ENCODE data around the gene VPS25. TPM values are rescaled to one million over a fixed set of nuclear protein-coding genes. Genes with fewer than 3 reads are reported as not detected.
A peak's percentile ranks its signal among the peaks of the same experiment; 100 is the strongest.

The VPS25 gene
- total RNA-seq, 1 donor from 2014 or later = 77.5 TPM

DNA sequence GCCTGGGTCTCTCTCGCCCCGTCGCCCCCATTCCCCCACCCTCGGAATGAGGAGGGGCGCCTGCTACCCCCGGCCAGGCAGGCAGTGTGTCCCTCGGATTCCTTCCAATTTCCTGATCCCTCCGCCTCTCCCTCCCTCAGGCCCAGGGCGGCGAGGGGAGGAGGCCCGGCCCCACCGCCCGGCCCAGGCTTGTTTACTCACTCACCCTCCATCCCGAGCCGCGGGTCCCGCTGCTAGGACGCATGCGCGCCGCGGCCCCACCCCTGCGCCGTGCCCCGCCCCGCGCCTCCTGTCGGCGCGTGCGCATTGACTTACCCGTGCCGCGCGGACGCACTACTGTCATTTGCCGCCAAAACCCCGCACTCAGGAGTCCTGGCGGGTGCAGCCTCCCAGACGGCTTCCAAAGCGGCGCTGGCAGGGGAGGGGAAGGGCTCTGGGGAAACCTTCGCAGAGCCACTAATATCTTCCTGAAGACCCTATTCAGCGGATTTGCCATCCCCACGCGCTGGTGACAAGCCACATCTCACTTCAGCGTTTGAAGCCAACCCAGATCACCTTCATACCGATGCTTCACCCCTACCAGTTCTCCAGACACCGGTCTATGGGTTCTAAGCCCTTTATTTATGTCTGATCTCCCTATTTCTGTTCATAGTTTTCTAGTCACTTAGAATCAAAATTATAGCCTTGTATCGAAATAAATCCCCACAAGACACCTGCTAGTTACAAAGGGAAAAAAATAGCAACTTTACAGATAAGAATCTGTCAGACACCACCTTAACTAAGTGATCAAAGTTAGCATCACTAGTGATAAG lies 28.2 kb upstream of the VPS25 start, which contains the start of gene EZH1:
Gene EZH1 (minus strand): TSS at position 235 of the 812 bp plus-strand sequence. CDS start 16,099 bp downstream, outside the sequence.
- Mint-ChIP-seq H3K27me3 (ENCODE audit: insufficient read depth, low read depth) (peaks cover 8% of the 10 kb centered on the region), H3K27ac (peak within 1 kb of the TSS; percentile 93), H3K9me3 (peaks cover 5% of the 10 kb centered on the region), H3K4me1 (peaks cover 22% of the 10 kb centered on the region), H3K36me3 (no peaks in the 10 kb centered on the region), H3K4me3 (peak within 1 kb of the TSS; percentile 97)
- peaks cover 9% of the 10 kb centered on the region for H3F3A ChIP-seq (ENCODE audit: low read depth)
- no peaks in the 10 kb centered on the region for H4K20me1 ChIP-seq (ENCODE audit: low read depth)
- TF ChIP-seq EZH2phosphoT487 (IDR thresholded peaks at IDR 0.05) (no peak), EZH2 (IDR thresholded peaks at IDR 0.05) (no peak)
- TF ChIP-seq, protein P1, sequence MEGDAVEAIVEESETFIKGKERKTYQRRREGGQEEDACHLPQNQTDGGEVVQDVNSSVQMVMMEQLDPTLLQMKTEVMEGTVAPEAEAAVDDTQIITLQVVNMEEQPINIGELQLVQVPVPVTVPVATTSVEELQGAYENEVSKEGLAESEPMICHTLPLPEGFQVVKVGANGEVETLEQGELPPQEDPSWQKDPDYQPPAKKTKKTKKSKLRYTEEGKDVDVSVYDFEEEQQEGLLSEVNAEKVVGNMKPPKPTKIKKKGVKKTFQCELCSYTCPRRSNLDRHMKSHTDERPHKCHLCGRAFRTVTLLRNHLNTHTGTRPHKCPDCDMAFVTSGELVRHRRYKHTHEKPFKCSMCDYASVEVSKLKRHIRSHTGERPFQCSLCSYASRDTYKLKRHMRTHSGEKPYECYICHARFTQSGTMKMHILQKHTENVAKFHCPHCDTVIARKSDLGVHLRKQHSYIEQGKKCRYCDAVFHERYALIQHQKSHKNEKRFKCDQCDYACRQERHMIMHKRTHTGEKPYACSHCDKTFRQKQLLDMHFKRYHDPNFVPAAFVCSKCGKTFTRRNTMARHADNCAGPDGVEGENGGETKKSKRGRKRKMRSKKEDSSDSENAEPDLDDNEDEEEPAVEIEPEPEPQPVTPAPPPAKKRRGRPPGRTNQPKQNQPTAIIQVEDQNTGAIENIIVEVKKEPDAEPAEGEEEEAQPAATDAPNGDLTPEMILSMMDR (IDR thresholded peaks at IDR 0.05) = no peak
- peaks cover 43% of the 10 kb centered on the region for H3K79me2 ChIP-seq (ENCODE audit: low read depth)
- no peaks in the 10 kb centered on the region for H3K36me3 ChIP-seq
- H3K4me3 ChIP-seq = peak within 1 kb of the TSS; percentile 63
- no peaks in the 10 kb centered on the region for H3K9me3 ChIP-seq (ENCODE audit: low read depth)
- H3K27ac ChIP-seq = peak within 1 kb of the TSS; percentile 51
- H3K9ac ChIP-seq = peak within 1 kb of the TSS; percentile 52
- DNase-seq (ENCODE audit: low spot score) = peak; percentile 98
- peaks cover 20% of the 10 kb centered on the region for H3K27me3 ChIP-seq
- peak within 1 kb of the TSS; percentile 93 for H3K4me2 ChIP-seq
- H2AFZ ChIP-seq (replicated peaks) = peak within 1 kb of the TSS; percentile 88
- peaks cover 15% of the 10 kb centered on the region for H3K4me1 ChIP-seq

DNA sequence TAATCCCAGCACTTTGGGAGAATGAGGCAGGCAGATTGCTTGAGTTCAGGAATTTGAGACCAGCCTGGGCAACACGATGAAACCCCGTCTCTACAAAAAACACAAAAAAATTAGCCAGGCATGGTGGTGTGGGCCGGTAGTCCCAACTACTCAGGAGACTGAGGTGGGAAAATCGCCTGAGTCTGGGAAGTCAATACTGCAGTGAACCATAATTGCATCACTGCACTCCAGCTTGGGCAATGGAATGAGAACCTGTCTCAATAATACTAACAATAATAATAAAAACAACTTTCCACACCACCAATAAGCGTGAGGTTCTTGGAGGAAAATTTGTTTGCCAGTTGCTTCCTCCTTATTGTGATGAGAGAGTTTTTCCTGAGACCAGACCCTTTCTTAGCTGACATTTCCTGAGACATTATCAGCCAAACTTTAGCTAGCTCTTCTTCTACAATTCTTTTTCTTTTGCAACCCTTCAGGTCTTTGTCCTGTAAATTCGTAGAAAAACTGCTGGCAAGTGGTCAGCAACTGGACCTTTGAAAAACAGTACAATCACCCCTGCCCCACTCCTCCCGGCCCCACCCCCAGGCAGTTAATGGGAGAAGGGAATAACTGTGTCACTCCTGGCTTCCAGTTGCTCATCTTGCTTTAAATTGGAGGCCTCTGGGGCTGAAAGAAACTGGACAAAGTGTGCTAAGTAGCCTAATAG lies 24.9 kb upstream of the VPS25 start:
- peaks cover 8% of the 10 kb centered on the region for H3K27me3 Mint-ChIP-seq (ENCODE audit: insufficient read depth, low read depth)
- no peaks in the 10 kb centered on the region for H3K9me3 ChIP-seq (ENCODE audit: low read depth)
- peaks cover 35% of the 10 kb centered on the region for H3K27me3 ChIP-seq
- peaks cover 19% of the 10 kb centered on the region for H3K4me1 Mint-ChIP-seq
- no peak overlapping the region for H3K4me3 Mint-ChIP-seq
- H3K36me3 ChIP-seq = no peaks in the 10 kb centered on the region
- H2AFZ ChIP-seq (replicated peaks) = no peak overlapping the region
- peaks cover 9% of the 10 kb centered on the region for H3F3A ChIP-seq (ENCODE audit: low read depth)
- no peak overlapping the region for H3K9ac ChIP-seq
- TF ChIP-seq EZH2 (IDR thresholded peaks at IDR 0.05) (no peak), EZH2phosphoT487 (IDR thresholded peaks at IDR 0.05) (no peak)
- TF ChIP-seq, protein P1 (IDR thresholded peaks at IDR 0.05) = no peak
- DNase-seq (ENCODE audit: low spot score) = no peak
- H3K27ac Mint-ChIP-seq = no peak overlapping the region
- H3K36me3 Mint-ChIP-seq = no peaks in the 10 kb centered on the region
- H3K4me1 ChIP-seq = peaks cover 15% of the 10 kb centered on the region
- H3K27ac ChIP-seq = no peak overlapping the region
- no peak overlapping the region for H3K4me2 ChIP-seq
- peaks cover 9% of the 10 kb centered on the region for H3K79me2 ChIP-seq (ENCODE audit: low read depth)
- peaks cover 5% of the 10 kb centered on the region for H3K9me3 Mint-ChIP-seq
- no peak overlapping the region for H3K4me3 ChIP-seq
- H4K20me1 ChIP-seq (ENCODE audit: low read depth) = no peaks in the 10 kb centered on the region

DNA sequence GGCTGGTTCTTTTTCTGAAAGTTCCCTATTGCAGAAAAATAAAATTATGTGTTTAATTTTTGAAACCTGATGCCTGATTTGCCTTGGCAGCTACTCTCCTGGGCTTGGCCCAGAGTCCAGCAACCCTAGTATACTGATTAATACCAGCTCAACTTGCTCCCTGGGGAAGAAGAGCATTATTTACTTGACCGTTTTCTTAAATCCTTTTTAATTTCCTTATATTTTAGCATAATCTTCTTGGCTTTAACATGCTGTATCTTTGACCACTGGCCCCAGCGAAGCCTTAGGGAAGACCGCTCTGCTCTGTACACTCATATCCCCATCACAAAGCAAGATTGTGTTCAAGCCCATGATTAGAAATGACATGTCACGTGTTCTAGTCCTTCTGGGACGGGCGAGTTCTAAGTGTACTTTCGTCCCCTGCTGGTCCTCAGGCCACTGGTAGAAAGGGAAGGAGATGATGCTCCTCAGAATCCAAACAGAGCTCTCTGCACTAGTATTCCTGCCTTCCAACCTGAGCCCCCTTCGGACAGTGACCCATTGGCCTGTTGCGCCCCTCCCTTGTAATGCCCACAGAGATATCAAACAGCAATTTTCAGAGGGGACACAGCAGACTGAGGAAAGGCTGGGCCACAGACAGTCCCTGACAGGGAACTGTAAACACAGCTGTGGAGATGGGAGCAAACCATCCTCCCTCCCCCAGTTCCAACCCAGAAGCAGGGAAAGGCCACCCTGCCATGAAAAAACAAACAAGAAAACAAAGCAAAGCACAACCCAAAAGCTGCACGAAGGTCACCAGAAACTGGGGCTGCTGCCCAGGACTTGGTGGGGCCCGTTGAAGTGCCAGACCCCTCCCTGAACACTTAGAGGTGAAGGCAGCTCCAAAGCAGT lies 24.1 kb upstream of the VPS25 start:
- Histone ChIP-seq H3K36me3 (no peaks in the 10 kb centered on the region), H3K27me3 (peaks cover 39% of the 10 kb centered on the region), H4K20me1 (ENCODE audit: low read depth) (no peaks in the 10 kb centered on the region), H3K4me2 (no peak overlapping the region), H3K79me2 (ENCODE audit: low read depth) (peaks cover 1% of the 10 kb centered on the region), H3K4me1 (peaks cover 9% of the 10 kb centered on the region), H2AFZ (replicated peaks) (peak overlapping the region; percentile 54), H3K4me3 (no peak overlapping the region), H3F3A (ENCODE audit: low read depth) (peaks cover 8% of the 10 kb centered on the region), H3K9ac (no peak overlapping the region), H3K27ac (no peak overlapping the region), H3K9me3 (ENCODE audit: low read depth) (no peaks in the 10 kb centered on the region)
- peaks cover 8% of the 10 kb centered on the region for H3K27me3 Mint-ChIP-seq (ENCODE audit: insufficient read depth, low read depth)
- H3K36me3 Mint-ChIP-seq = no peaks in the 10 kb centered on the region
- peaks cover 5% of the 10 kb centered on the region for H3K9me3 Mint-ChIP-seq
- DNase-seq (ENCODE audit: low spot score) = no peak
- peak overlapping the region; percentile 33 for H3K4me3 Mint-ChIP-seq
- TF ChIP-seq, protein P1 (IDR thresholded peaks at IDR 0.05) = no peak
- TF ChIP-seq EZH2 (IDR thresholded peaks at IDR 0.05) (no peak), EZH2phosphoT487 (IDR thresholded peaks at IDR 0.05) (no peak)
- H3K27ac Mint-ChIP-seq = peak overlapping the region; percentile 35
- H3K4me1 Mint-ChIP-seq = peaks cover 12% of the 10 kb centered on the region

Data from neural progenitor cell (in vitro differentiated cells).